T-helper 22 cell (primary cell): ENCODE measurements around the gene BICRA.
"Not testable (repeated sequence)": the region's sequence is repeated elsewhere in the genome, so short reads cannot be mapped to it uniquely, and the experiment has no call there.

Experiments
- DNase-seq: peaks from one replicate; pipeline ENCODE4 v3.0.0-alpha.2; 2020; ENCODE audit warnings: low read depth

BICRA gene

DNA sequence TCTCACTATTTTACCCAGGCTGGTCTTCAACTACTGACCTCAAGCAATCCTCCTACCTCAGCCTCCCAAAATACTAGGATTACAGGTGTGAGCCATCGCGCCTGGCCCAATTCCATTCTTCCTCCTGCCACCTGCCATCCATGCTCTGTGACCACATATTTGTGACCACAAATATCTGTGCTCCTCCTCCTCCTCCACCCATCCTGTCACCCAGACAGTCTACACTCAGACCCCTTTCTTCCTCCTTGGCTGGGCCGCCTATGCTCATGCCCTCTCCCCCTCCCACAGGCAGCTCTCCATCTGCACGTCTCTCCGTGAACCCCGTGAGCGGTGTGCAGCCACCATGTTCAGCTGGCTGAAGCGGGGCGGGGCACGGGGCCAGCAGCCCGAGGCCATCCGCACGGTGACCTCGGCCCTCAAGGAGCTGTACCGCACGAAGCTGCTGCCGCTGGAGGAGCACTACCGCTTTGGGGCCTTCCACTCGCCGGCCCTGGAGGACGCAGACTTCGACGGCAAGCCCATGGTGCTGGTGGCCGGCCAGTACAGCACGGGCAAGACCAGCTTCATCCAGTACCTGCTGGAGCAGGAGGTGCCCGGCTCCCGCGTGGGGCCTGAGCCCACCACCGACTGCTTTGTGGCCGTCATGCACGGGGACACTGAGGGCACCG lies 107.5 kb downstream of the BICRA start:
- no peak for DNase-seq

DNA sequence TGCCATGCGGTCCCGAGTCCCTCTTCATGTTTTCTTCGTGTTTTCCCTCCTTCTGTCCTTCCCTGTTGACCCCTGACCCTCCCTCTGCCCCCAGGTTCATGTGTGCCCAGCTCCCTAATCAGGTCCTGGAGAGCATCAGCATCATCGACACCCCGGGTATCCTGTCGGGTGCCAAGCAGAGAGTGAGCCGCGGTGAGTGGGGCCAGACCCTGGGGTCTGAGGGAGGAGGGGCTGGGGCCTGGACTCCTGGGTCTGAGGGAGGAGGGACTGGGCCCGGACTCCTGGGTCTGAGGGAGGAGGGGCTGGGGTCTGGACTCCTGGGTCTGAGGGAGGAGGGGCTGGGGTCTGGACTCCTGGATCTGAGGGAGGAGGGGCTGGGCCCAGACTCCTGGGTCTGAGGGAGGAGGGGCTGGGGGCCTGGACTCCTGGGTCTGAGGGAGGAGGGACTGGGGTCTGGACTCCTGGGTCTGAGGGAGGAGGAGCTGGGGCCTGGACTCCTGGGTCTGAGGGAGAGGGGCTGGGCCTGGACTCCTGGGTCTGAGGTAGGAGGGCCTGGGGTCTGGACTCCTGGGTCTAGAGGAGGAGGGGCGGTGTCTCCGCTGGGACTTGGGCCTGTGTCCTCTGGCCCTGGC lies 109.6 kb downstream of the BICRA start:
- not testable (repeated sequence) for DNase-seq

DNA sequence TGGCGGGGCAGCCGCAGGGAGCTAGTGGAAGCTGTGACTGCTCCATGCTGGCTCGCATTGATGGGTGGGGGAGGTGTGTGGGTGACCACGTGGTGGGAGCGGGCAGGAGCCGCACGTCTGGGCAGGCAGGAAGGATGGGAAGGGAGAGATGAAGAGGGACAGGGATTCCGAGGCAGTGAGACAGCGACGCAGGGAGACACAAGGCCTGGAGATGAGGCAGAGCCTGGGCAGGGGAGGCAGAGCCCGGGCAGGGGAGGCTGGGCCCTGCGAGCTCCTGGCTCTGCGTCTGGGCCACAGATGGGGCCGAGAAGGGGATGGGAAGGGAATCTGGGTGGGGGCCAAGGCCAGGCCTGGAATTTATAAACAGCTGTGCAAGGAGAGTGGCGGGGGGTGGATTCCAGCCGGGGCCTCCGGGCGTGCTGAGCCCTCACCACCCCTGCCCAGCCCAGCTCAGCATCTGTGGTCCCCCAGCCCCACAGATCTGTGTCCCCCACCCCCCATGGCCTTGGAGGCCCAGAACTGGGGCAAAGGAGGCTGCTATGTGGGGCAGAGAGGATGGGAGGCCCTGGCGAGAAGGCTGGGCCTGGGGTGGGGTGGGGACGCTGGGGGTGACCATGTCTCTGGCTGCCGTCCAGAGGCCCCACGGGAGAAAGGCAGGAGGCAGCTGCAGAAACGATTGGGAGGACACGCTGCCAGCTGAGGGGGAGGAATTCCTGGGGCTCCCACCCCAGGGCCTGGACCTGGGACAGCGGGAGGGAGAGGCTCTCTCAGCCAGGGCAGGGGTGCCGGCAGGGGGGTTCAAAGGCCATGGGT lies 110.3 kb downstream of the BICRA start:
- DNase-seq = no peak

DNA sequence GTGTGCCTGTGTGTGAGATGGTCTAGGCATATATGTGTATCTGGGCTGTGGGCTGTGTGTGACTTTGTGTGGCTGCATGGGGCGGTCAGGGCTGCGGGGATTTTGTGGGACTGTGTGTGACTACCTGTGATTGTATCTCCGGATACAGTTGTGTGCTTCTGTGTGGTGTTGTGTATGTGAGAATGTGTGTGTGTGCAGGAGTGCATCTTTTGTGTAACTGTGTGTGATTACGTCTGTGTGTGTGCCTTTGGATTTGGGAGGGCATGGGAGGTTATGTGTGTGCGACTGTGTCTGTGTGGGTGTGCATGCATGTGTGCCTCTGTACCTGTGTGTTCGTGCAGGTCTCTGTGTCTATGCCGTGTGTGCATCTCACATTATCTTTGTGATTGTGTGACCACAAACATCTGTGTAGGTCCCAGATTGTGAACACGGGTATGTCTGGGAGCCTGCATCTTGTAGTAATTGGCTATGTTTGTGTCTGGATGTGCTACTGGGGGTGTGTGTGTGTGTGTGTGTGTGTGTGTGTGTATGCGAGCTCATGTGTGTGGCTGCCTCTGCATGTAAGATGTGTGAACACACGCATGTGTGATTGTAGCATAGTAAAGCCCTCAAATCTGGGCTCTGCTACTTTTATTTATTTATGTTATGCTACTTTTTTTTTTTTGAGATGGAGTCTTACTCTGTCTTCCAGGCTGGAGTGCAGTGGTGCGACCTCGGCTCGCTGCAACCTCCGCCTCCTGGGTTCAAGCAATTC lies 111.9 kb downstream of the BICRA start:
- DNase-seq = no peak

DNA sequence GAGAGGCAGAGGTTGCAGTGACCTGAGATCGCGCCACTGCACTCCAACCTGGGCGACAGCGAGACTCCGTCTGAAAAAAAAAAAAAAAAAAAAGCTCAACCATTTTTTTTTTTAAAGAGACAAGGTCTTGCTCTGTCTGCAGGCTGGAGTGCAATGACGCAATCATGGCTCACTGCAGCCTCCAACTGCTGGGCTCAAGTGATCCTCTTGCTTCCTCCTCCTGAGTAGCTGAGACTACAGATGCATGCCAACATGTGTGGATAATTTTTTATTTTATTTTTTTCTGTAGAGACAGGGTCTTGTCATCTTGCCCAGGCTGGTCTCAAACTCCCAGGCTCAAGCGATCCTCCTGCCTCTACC lies 114.6 kb downstream of the BICRA start:
- no peak for DNase-seq

DNA sequence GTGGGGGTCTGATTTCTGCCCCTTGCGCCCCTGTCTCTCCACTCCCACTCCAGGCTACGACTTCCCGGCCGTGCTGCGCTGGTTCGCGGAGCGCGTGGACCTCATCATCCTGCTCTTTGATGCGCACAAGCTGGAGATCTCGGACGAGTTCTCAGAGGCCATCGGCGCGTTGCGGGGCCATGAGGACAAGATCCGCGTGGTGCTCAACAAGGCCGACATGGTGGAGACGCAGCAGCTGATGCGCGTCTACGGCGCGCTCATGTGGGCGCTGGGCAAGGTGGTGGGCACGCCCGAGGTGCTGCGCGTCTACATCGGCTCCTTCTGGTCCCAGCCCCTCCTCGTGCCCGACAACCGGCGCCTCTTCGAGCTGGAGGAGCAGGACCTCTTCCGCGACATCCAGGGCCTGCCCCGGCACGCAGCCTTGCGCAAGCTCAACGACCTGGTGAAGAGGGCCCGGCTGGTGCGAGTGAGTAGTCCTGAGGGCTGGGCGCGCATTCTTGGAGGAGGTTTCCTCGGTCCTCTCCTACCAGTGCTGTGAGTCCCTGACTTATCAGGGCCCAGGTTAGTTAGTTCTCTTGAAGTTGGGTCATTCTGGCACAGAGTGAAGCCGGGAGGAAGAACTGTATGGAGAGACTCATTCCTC lies 116.9 kb downstream of the BICRA start:
- DNase-seq = no peak

DNA sequence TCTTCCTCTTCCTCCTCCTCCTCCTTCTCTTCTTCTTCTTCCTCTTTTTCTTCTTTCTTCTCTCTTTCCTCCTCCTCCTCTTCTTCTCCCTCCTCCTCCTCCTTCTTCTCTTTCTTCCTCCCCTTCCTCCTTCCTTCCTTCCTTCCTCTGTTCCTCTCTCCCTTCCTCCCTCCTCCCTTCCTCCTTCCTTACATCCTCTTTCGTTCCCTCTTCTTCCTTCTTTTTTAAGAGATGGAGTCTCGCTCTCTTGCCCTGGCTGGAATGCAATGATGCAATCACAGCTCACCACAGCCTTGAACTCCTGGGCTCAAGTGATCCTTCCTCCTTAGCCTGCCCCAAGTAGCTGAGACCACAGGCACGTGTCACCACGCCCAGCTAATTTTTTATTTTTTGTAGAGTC lies 117.5 kb downstream of the BICRA start:
- no peak for DNase-seq

DNA sequence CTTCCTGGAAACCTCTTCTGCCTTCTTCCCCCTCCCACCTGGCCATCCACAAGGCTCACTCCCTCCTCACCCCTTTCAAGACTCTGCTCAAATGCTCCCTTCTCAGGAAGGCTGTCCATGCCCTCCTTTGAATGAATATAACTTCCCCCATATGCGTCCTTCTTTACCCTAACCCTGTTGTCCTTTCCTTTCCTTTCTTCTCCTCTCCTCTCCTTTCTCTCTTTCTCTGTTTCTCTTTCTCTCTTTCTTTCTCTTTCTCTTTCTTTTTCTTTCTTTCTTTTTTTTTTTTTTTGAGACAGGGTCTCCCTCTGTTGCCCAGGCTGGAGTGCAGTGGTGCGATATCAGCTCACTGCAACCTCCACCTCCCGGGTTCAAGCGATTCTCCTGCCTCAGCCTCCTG lies 119.4 kb downstream of the BICRA start:
- not testable (repeated sequence) for DNase-seq

DNA sequence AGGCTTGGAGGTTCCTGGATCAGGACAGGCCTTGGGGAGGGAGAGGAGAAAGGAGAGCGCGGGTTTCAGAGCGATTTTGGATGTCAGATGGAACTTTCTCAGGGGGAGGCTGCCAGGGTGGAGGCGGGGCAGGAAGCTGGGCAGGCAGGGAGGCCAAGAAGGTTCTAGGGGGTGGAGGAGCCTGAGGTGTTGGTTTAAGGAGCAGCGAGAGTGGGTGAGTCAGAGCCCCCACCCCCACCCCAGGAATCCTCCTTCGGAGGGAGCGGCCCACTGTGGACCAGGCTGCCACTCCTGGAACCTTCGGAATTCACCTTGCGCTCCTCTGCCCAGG lies 120.5 kb downstream of the BICRA start:
- no peak for DNase-seq

DNA sequence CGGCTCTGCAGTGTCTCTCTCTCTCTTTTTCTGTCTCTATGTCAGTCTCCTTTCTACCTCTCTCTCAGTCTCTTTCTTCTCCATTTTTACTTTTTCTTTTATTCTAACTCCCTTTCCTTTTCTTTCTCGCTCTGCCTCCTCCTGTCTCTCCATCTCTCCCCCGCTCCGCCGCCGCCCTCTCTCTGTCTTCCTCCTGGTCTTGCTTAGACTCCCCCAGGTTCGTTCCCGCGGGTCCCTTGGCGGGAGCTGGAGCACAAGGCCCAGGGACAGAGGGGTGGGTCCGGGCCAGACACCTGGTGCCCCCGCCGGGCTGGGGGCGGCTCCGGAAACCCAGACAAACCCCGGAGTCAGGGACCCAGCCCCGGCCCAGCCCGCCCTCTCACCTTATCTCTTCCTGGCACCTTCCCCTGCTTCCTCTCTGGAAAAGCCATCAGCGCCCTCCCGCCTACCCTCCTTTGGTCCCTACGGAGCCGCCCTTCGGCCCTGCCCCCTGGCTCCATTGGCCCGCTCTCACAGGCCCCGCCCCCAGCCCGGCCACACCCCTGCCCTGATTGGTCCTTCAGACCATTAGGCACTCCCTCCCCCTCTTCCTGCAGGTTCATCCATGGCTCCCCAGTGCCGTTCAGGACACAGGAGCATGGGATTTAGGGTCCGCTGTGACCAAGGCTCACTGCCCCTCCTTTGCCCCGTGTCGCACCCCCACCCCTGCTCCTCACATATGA lies 121.0 kb downstream of the BICRA start:
- no peak for DNase-seq

DNA sequence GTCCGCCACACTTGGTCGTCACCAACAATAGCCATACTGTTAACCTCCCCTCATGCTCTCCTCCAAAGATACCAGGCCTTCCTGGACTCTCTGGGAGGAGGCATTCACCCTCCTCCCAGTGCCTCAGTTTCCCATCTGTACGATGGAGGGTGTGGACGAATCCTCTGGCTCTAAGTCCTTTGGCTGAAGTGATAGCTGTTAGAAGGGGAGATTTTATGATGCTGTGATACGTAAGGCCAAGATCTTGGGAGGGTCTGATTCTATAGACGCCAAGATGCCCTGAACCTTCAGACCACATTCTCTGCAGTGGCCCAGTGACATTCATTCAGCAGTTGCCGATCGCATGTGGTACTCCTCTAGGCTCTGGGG lies 121.6 kb downstream of the BICRA start:
- no peak for DNase-seq

DNA sequence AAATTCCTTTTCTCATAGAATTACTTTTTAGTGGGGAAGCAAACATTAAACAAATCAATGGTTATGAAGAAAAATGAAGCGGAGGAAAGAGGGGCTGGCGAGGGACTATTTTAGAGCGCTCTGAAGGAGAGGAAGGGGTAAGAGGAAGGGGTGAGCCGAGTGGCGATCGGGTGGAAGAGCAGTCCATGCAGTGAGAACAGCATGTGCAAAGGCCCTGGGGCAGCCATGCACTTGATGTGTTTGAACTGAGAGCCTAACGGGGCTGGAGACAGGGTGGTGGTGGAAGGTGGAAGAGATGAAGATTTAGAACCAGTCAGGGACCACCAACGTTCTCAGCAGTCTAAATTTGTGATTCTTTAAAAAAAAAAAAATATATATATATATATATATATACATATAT lies 122.0 kb downstream of the BICRA start:
- DNase-seq = no peak

DNA sequence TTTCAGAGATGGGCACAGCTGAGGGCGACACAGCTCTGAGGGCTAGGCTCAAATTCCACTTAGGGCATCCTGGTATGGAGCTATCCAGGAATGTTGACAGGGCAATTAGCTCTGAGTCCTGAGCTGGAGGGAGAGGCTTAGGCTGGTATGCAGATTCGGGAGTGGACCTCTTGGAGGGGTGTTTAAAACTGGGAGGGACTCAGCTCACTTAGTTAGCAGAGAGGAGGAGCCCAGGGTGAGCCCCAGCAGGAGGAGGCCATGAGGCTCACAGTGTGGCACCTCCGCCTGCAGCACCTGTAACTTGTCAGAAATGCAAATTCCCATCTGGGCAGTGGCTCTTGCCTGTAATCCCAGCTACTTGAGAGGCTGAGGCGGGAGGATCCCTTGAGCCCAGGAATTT lies 126.2 kb downstream of the BICRA start:
- DNase-seq = no peak

DNA sequence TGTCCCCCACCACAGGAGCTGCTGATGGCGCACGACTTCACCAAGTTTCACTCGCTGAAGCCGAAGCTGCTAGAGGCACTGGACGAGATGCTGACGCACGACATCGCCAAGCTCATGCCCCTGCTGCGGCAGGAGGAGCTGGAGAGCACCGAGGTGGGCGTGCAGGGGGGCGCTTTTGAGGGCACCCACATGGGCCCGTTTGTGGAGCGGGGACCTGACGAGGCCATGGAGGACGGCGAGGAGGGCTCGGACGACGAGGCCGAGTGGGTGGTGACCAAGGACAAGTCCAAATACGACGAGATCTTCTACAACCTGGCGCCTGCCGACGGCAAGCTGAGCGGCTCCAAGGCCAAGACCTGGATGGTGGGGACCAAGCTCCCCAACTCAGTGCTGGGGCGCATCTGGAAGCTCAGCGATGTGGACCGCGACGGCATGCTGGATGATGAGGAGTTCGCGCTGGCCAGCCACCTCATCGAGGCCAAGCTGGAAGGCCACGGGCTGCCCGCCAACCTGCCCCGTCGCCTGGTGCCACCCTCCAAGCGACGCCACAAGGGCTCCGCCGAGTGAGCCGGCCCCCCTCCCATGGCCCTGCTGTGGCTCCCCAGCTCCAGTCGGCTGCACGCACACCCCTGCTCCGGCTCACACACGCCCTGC lies 132.1 kb downstream of the BICRA start:
- no peak for DNase-seq

DNA sequence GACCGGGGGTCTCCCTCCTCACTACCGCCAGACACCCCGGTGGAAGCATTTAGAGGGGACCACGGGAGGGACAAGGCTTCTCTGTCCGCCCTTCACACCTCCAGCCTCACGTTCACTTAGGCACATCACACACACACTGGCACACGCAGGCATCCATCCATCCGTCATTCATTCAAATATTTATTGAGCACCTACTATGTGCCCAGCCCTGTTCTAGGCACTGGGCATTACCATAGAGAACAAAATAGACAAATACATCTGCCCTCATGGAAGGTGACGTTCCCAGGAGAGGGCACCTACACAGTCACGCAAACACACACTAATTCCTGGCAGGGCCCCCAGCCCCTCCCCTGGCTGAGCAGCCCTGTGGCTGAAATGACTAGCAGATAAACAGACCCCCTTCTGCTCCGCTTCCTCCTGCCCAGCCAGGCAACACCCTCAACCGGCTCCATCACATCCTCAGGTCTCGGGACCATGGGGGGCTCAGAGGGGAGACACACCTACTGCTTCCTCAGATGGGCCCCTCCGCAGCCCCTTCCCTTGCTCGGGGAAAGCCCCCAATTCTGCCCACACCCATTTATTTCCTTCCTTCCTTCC lies 132.7 kb downstream of the BICRA start:
- no peak for DNase-seq

DNA sequence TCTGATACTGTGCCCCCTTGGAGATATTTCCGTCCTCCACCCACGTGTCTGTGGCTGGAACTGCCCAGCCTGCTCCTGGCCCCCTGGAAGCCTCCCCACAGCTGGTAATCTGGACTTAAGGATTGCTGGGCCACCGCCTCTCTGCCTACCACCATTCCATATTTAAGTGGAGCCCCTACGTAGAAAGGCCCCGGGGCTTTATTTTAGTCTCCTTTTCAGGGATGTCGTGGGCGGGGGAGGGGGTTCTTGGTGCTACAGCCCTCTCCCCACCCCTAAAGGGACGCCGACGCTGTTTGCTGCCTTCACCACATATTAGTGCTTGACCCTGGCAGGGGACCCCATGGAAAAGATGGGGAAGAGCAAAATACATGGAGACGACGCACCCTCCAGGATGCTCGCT lies 133.7 kb downstream of the BICRA start:
- no peak for DNase-seq

DNA sequence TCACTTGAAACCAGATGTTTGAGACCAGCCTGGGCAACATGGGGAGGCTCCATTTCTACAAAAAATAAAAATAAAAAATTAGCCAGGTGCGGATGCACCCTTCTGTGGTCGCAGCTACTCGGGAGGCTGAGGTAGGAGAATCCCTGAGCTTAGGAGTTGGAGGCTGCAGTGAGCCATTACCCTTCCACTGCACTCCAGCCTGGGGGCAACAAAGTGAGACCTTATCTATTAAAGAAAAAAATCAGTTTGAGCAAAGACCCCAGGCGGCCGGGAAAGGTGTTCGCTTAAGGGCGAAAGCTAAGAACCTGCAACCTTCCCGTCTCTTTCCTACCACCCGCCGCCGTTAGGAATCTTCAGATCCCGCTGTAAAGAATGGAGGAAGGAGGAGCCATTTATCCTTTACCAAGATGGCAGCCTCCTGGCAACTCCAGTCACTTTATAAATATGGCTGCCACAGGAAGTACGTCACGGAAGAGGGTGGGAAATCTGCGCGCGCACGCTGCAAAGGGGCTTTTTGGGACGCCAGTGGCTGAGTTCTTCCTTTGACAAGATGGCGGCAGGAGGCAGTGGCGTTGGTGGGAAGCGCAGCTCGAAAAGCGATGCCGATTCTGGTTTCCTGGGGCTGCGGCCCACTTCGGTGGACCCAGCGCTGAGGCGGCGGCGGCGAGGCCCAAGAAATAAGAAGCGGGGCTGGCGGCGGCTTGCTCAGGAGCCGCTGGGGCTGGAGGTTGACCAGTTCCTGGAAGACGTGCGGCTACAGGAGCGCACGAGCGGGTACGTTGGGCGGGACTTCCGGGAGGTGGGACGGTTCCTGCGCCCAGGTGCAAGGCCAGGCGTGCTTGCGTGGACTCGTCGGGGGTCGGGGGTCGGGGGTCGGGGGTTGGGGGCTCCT lies 136.3 kb downstream of the BICRA start, which contains the start of gene NOP53:
Gene NOP53, plus strand, starts transcription at position 537 of the 892 bp plus-strand sequence. Its CDS starts 14 bp downstream, at position 551.
- DNase-seq = peak; percentile 88

DNA sequence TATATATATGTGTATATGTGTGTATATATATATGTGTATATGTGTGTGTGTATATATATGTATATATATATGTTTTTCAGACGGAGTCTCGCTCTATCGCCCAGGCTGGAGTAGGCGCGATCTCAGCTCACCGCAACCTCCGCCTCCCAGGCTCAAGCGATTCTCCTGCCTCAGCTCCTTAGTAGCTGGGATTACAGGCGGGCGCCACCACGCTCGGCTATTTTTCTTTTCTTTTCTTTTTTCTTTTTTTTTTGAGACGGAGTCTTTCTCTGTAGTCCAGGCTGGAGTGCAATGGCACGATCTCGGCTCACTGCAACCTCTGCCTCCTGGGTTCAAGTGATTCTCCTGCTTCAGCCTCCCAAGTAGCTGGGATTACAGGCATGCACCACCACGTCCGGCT lies 137.2 kb downstream of the BICRA start:
- not testable (repeated sequence) for DNase-seq

DNA sequence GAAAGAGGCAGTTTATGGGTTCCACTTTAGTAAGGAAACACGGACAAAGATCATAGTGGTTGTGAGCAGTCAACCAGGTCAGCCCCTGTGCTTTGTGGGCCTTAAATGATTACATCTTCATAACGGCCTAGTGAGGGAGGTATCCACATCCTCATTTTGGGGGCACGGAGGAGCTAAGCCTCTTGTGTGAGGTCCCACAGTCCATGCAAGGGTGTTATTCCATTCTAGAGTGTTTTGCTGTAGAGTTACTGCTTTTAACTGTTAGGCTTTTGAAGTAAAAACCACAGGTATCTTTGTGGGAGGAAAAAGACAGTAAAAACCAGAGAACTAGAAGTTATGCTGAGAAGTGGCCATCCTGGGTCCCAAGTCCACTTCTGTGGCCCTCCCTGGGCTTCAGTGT lies 140.4 kb downstream of the BICRA start:
- DNase-seq = no peak

DNA sequence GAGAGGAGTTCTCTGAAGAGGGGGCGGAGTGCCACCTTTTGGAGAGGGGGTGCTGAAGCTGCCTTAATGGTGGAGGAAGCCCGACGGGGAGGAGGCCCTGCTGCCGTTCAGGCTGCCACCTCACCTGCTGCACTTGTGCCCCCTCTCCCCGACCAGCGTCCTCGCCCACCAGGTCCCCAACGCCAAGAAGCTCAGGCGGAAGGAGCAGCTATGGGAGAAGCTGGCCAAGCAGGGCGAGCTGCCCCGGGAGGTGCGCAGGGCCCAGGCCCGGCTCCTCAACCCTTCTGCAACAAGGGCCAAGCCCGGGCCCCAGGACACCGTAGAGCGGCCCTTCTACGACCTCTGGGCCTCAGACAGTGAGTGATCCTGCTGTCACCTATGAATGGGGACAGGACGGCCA lies 141.8 kb downstream of the BICRA start:
- no peak for DNase-seq
